T47D (cell line): Measurements from ENCODE around the gene WDR47.
A peak's percentile ranks its signal among the peaks of the same experiment; 100 is the strongest.

ENCODE experiments used
- DNase-seq, 2 experiments: peaks; one replicate each; pipeline versions ENCODE4 v3.0.0 to v3.0.0-alpha.2; 2011 to 2012; ENCODE audit warnings: low read depth in 1 of 2, low spot score in 1 of 2
- JUND ChIP-seq: IDR thresholded peaks from 2 replicates; pipeline ENCODE4 v1.6.1; 2012; ENCODE audit warnings: low read depth
- in situ Hi-C: cut with HindIII; loops from 2 replicates; pipeline ENCODE4 v1.10.0; 2016; ENCODE audit warnings: low sequenced_read_pairs, low pct_unique_long_range_greater_than_20kb

The WDR47 gene

DNA sequence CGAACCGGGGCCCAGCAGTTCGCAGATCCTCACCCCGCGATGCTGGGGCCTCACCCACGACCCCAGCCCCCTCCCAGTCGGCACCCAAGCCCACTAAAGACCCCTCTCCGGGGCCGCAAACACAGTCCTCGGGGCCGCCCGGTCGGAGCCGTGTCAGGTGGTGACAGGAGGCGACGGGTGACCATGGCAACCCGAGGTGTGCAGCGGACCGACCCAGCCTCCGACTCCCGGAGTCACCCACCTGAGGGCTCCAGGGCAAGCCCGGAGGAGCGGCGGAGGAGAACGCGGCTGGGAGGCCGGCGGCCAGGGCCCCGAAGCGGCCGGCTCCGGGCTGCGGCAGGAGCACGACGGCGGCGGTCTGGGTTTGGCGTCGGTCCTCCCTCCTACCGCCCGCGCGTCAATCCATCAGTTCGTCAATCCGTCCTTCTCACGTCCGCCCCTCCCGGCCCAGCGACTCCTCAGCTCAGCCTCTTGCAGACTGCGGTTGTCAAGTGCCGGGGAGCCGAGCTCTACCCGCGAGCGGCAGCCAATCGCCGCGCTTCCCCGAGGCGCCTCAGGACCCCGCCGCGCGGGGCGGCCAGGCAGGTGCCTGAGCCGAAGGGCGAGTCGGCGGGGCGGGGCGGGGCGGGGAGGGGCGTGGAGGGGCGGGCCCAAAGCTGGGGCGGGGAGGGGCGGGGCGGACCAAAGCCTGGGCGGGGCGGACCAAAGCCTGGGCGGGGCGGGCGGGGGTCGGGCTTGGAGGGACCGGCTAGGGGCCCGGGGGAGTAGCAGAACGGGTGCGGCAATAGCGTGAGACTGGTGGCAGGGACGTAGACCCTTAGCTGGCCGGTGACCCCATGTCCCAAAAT lies at the start of gene WDR47:
TSS of gene WDR47 (minus strand) at position 482 of the 848 bp plus-strand sequence. CDS start 18,590 bp downstream, outside the sequence.
- DNase-seq: peak; percentile 95 to 96
- in situ Hi-C loops: no loop called here
- TF ChIP-seq JUND: no peak

DNA sequence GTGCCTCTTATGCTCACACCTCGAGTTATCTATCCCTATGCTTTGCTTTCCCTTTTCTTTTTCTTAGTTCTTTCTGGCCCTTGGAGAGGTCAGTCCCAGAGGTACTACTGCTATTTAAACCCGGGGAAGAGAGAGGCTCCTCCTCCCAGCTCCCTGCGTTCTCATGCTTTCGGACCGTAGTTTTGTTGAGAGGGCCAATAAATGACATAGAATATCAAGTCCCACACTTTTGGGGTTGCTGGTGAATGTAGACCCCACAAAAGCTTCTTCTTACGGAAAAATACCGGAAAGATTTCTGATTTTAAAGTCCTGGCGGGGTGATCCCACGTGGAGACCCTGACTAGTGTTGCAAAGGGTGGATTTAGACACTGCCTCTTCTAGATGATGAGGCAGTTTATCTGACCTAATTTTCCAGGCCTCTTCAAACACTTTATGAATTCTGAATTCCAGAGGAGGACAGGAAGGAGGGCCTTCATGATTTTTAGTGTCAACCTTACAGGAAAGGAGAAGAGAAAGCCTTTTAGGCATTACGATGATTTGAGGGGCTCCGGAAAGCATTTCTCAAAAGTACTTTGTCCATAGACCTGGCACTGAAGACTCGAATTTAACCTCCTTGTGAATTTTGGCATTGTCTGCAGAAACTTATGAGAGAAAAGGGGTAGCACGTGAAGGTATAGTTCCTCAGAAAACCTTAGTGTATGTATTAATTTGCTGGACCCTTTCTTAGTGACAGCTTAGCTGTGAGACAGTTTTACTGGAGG lies 49.4 kb upstream of the WDR47 start:
- TF ChIP-seq JUND: no peak
- peak in 1 of 2 experiments; percentile 48 for DNase-seq
- in situ Hi-C loops: no loop called here

DNA sequence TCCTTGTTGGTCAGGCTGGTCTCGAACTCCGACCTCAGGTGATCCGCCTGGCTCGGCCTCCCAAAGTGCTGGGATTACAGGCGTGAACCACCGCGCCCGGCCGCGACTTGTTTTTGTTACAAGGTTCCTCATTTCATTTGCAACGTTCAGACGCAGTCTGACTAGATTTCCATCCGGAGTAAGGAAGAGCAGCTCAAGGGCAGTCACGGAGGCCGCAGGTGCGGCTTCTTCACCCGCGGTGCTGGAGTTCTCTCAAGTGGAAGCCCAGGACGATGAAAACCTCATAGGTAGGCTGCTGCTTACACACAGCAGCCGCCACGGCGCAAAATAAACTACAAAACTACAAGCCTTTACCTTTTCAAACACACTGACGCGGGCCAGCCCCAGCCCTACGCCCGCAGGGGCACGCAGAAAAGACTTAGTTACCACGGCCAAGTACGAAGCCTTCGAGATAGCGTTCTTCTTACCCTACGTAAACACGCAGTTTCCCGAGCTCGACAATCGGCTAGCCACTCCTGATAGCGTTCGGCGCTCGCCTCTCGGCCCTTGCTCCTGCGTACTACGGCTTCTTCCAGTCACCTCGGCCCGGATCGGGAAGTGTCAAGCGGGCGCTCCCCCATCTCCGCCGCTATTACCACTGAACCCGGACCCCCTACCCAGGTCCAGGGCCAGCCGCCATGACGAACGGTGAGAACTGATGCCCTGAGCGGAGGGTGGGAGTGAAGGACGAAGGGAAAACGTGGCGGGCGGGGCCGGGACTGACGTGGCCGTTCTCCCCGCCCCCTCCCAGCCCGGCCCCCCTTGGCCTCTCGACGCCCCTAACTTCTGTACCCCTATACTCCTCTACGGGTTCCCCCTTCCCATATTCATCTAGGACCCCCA lies 48.5 kb upstream of the WDR47 start, which contains the start of gene TMEM167B:
TSS of gene TMEM167B (plus strand) at position 569 of the 882 bp plus-strand sequence. CDS start at position 678, 109 bp downstream.
- no peak for TF ChIP-seq JUND
- peak; percentile 38 to 91 for DNase-seq
- in situ Hi-C loops: no loop called here

DNA sequence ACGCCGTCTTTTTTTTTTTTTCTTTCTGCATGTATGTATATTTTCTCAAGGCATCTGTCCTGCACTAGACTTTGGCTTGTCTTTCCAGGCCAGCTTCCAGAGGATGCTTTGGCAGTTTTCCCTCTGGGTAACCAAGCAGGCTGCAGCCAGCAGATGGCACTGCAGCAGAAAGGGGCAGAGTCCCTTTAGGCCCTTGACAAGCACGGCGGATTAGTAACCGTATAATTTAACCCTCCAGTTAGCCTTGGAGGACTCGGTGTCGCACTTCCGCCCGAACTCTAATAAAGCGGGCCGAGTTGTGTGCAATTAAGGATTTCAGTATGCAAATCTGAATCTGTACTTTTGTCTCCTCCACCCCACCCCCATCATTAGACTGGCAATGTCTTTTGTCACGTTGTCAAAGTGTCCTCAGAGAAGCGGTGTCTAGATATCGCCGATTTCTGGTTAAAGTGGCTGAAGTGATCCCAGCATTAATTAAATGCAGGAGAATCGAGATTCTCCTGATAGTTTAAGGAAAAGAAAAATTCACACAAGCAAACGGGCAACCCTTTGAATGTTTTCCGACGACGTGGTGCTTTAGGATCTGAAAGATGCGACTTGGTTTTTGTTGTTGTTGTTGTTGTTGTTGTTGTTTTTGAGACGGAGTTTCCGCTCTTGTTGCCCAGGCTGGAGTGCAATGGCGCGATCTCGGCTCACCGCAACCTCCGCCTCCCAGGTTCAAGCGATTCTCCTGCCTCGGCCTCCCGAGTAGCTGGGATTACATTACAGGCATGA lies 47.5 kb upstream of the WDR47 start:
- no peak for TF ChIP-seq JUND
- in situ Hi-C loops: no loop called here
- DNase-seq: peak; percentile 38 to 88

DNA sequence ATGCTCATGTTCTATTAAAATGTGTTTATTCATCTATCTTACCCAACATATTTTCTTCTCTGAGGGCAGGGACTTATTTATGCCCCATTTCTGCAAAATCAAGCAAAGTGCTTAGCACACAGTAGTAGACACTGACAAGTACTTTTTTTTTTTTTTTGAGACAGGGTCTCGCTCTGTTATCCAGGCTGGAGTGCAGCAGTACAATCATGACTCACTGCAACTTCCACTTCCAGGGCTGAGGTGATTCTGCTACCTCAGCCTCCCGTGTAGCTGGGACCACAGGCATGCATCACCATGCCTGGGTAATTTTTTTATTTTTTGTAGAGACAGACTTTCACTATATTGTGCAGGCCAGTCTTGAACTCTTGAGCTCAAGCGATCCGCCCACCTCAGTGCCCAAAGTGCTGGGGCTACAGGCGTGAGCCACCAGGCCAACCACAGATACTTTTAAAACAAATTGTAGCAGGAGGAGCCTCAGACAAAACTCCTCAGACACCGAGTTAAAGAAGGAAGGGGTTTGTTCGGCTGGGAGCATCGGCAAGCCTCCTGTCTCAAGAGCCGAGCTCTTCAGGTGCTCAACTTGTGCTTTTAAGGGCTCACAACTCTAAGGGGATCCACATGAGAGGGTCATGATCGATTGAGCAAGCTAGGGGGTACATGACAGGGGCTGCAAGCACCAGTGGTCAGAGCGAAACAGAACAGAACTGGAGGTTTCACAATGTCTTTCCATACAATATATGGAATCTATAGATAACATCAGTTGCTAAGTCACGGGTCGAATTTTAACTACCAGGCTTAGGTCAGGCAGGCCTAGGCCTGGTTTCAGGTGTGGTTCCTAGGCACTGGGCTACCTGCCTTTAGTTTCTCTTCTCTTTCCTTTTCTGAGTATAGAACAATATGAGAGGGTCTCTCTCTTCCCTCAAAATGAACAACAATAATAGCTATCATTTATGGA lies 42.9 kb upstream of the WDR47 start:
- DNase-seq: no peak
- no peak for TF ChIP-seq JUND
- in situ Hi-C loops: no loop called here

DNA sequence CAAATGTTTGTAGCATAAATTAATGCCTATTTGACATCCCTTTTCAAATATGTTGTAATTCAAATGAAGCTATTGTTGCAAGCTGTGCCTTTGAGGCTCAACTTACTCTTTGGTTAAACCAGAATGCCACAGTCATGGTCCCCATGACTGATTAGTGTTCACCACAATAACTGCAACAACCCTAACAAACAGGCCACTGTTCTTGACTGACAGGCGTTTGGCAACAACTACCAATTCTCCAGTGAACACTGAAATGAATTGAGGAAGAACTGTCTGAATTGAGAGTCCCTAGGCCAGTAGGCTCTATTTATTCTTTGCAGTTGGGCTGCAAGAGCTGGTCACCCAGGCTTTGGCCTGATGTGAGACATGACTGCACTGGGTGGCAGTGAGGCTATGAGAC lies 42.0 kb upstream of the WDR47 start:
- in situ Hi-C loops: no loop called here
- no peak for DNase-seq
- TF ChIP-seq JUND: no peak

DNA sequence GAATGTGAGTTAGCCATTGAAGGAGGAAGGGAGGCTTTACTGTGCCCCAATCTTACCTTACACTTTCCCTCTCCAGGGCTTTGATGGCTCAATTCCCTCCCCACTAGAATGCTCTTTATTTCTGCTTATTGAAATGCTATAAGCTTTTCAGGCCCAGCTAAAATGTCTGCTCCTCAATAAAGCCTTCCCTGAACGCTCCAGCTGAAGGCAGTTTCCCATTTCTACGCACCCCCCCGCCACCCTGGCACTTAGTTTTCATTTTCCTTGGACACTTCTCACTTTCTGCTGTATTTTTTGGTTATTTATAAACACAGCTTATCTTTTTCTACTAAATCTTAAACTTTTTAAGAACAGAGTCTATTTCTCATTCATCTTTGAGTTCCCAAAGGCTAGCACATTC lies 41.6 kb upstream of the WDR47 start:
- TF ChIP-seq JUND: no peak
- no peak for DNase-seq
- in situ Hi-C loops: no loop called here

DNA sequence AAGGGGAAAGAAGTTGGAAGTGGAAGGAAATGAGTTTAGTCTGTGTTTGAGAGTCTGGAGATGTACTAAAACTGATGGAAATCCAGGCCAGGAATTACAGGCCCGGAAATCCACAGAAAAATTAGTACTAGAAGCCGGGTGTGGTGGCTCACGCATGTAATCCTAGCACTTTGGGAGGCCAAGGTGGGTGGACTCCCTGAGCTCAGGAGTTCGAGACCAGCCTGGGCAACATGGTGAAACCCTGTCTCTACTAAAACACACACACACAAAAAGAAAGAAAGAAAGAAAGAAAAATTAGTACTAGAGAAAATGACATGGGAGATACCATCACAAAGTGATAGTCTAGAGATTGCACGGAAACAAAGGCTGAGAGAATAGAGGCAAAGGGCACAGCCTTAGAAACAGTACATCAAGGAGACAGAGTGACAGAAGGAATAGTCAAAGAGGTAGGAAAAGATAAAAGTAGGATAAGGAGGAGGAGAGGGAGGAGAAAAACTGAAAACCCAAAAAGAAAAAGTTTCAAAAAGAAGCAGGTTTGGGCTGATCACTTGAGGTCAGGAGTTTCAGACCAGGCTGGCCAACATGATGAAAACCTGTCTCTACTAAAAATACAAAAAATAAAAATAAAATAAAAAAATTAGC lies 38.7 kb upstream of the WDR47 start:
- in situ Hi-C loops: no loop called here
- no peak for DNase-seq
- TF ChIP-seq JUND: no peak

DNA sequence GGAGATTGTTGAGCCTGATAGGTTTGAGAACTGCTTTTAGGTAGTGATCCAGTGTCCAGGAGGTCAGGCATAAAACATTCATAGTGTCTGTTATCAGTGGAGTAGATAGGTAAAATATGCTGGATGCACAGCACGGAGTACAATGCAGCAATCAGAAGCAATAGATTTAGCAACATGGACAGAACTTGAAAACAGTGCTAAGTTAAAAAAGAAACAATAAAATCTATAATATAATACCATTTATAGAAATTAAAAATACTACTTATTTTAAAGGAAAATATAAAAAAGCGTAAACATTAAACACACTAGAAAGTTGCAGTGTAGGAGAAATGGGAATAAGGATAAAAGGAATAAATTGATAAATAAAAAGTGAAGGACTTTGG lies 37.3 kb upstream of the WDR47 start:
- no peak for TF ChIP-seq JUND
- in situ Hi-C loops: no loop called here
- DNase-seq: no peak

DNA sequence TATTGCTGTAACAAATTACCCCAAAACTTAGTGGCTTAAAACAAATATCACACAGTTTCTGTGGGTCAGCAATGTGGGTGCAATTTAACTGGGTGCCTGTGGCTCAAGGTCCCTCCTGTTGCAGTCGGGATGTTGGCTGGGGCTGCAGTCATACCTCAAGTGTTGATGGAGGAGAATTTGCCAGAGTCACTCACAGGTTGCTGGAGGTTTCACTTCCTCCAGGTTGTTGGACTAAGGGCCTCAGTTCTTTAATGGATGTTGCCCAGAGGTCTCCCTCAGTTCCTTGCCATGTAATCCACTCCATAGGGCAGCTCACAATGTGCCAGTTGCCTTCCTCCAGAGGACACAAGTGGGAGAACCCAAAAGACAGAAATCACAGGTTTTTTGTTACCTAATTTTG lies 36.4 kb upstream of the WDR47 start:
- in situ Hi-C loops: no loop called here
- DNase-seq: no peak

More for the DNA sequence above, 36.4 kb upstream of the WDR47 start:
- no peak for TF ChIP-seq JUND
